Fibroblast of upper back skin (primary cell): ENCODE data around the gene GTPBP1.

Experiments
- DNase-seq: peaks from one replicate; pipeline ENCODE4 v3.0.0-alpha.2; 2013

GTPBP1 gene

DNA sequence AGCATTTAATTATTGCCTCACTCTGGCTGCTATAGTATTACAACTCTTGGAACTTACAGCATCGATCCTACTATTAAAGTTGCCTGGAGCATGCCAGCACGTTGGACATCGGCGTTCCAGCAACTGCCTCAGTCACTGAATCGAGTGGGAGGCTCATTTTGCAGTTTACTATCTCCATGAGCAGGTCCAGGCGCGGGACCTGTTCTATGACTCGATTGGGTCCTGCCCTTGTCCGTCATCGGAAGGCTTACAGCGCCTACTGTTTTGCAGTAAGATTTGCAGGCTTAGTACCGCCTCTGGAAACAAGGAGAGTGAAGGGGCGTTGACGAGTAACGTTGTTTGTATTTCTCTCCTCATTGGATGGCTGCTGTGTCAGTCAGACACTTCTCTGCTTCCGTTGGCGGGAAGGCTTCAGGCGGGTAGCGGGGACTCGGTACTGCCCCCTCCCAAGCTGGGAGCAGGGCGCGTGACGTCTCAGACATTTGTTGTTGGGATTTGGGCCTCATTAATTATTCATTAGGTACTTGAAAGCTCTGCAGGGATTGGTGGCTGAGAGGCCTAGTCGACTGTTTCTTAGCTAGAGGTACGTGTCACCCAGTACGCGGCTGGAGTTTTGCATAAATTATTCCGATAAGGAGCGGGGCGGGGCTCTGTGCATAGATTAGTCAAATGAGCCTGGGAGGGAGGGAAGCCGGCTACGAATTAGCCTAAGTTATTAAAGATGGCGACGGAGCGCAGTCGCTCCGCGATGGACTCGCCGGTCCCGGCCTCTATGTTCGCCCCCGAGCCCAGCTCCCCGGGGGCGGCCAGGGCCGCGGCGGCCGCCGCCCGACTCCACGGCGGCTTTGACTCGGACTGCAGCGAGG lies at the start of gene GTPBP1:
Gene GTPBP1 (plus strand): TSS at position 710 of the 866 bp plus-strand sequence. CDS start 12 bp downstream, at position 722.
- peak; percentile 100 for DNase-seq

DNA sequence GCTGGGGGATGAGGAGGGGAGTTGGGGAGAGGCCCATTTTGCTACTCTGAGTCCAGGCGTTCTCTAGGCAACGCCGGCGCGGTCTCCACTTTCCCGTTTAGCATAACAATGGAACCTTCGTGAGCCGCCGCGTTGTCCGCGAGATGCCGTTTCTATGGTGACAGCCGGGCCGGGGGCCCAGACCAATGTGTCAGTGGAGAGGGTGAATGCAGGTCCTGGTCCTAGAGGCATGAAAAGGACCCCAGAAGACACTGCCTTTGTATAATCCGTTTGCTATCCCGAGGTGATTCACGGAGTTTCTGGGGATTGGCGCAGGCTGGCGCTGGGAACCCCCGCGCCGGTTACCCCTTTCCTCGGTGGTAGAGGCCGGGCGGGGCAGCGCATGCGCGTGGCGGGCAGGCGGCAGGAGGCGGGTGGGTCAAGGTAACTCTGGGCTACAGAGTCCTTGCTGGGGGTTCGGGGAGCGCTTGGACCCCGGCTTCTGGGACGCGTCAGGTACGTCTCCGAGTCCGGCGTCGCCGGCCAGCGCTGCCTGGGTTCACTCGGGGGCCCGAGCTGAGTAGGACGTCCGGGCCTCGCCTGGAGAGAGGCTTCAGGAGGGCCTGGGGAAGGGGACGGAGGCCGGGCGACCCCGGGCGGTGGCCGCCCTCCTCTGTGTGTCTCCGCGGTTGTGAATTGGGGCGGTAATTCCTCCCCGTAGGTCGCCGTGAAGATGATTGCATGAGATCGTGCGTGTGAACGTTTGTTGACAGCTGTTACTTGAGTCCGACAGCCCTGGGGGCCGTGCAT lies 49.3 kb upstream of the GTPBP1 start, which contains the start of the genes CBY1 and FAM227A:
Gene CBY1 (plus strand): TSS at position 383 of the 789 bp plus-strand sequence. CDS start 11,417 bp downstream, outside the sequence.
Gene FAM227A (minus strand): TSS at position 137 of the 789 bp plus-strand sequence. CDS start 6,224 bp downstream, outside the sequence.
- peak; percentile 81 for DNase-seq

DNA sequence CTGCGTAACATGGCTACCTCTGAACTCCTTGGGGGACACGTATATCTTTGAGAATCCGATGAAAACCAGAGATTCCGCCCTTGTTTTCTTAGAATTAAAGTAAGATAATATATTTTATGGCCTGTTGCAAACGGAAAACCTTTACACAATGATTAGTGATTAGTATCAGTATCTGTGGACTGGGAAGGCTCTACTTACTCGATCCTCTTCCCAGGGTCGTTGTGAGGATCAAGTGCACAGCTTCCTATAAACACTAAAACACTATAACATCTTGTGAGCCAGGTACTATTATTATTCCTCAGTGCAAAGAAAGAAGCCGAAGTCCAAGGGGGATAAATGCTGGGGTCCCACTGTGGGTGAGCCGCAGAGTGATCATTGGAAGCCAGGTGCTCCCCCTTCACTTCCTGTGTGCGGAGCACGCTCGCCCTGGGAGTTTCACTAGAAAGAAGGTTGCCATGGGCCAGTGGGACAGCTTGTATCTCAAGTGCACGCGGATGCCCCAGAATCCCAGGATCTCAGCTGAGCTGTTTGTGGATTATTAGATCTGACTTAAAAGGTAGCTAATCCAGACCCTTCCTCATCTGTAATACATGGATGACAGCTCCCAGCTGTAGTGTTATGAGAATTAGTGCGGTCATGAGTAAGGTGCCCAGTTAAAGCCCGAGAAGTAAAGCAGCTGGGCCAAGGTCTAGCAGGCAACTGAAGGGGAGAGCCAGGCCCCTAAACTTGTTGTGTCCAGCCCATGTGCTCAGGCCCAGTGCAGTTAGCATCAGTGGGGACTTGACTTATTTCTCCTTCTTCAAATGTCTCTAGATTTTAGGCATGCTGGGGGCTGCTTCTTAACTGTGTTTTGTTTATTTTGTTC lies 48.5 kb upstream of the GTPBP1 start:
- peak; percentile 5 for DNase-seq

DNA sequence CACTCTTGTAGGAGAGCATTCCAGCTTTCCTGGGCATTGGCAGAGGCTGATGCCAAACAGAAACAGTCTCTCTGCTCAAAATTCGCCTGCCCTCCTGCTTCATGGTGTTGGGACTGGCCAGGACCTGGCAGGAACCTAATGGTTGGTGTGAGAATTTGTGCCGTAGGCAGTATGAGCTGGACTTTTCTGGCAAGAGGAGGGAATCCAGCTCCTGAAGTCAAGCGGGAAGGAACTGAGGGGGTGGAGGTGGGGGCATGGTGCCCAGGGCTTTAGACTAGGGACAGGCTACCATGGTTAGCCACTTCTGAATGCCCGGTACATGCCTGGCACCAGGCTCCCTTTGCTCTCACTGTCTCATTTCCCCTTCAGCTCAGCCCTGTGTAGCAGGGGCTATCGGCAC lies 30.9 kb upstream of the GTPBP1 start:
- no peak for DNase-seq

DNA sequence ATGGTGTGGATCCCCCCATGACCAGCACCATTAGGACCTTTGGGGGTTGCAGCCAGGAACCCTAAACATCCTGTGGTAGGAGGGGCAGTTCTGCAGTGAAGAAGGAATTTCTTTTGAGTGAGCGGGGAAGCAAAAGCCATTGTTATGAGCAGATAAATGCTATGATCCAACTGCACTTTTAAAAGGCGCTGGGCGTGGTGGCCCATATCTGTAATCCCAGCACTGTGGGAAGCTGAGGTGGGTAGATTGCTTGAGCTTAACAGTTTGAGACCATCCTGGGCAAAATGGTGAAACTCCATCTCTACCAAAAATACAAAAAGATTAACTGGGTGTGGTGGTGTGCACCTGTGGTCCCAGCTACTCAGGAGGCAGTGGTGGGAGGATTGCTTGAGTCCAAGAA lies 29.9 kb upstream of the GTPBP1 start:
- no peak for DNase-seq

DNA sequence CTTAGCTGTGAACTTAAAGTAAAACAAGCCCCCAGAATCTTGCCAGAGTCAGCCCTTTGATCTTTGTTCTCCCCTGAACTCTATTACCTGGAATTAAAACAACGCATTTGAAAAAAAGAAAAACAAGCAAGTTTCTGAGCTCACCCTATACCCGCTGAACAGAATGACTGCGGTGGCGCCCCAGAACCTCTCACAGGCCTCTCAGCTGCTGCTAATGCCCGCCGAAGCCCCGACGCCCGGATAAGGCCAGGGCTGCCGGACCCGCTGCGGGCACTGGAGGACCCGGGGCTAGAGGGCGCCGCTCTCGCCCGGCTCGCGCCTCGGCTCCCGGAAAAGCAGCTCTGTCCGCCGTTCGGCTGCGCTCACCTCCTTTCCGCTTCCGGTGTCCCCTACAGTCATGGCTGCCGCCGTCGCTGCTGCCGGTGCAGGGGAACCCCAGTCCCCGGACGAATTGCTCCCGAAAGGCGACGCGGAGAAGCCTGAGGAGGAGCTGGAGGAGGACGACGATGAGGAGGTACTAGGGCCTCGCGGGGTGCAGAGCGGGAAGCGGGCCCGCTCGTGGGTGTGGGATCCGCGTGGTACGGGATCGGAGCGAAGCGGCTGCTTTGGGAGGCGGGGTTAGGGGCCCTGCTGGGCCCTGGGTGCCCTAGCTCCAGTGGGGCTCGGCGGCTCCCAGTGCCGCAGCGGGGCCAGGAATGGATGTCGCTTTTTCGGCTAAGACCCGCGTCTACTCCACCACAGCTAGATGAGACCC lies 24.0 kb upstream of the GTPBP1 start, which contains the start of gene TOMM22:
Gene TOMM22 (plus strand): TSS at position 376 of the 754 bp plus-strand sequence. CDS start 22 bp downstream, at position 398.
- peak; percentile 82 for DNase-seq

DNA sequence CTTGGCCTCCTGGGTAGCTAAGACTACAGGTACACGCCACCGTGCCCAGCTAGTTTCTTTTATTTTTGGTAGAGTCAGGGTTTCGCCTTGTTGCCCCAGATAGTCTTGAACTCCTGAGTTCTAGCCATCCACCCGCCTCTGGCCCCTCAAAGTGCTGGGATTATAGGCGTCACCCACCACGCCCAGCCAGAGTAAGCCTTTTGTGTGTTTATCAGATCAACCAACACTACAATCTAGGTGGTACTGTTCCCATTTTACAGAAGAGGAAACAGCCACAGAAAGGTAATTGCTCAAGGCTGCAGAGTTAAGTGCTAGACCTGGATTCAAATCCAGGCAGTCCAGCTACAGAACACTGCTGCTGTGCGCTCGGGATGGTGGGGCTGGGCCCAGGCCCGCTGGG lies 20.8 kb upstream of the GTPBP1 start:
- no peak for DNase-seq

DNA sequence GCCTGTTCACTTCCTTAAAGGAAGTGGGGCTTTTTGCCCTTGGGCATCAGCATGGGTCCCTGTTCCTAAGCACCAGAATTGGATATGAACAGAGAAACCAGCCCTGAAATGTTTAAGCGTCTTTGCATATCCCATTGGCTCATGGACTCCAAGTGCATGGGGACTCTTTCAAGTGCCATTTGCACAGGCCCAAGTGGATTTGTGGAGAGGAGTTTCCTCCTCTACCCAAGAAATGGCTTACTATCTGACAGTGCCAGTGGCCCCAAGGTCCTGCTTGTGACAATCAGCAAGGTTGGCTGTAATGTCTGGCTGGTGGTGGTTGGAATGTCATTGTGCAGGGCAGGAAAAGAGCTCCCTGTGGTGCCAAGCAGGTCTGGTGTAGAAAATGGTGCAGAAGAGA lies 20.0 kb upstream of the GTPBP1 start:
- DNase-seq: no peak

DNA sequence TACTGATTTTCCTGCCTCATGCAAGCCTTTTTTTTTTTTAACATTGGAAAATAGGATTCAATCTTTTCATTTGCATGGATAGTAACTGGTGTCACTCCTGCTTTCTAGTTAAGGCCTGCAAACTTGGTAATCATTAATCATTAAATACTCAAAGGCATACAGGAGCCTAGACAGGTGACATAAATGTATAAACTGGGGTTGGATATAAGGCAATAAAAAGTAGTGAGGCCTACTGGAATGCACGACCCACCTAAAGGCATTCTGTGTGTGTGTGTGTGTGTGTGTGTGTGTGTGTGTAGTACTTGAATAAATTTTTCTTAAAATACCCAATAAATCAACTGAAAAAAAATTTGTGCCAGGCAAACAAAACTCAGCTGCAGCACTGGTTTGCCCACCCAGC lies 16.1 kb upstream of the GTPBP1 start:
- DNase-seq: no peak

DNA sequence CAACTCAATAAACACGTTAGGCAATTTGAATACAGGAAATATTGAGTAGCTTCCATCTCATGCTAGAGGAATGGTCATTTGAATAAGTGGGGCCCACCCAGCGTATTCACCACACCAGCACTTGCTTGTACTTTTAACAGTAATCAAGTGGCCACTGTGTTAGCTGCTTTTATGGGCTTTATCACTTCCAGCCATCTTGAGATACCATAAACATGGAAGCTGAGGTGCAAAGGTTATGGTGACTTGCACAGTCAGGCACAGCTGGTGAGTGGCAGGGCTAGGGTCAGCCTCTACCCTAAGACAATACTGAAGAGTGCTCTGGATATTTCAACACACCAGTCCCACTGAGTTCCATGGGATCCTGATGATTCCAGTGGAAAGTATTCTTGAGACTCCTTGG lies 11.7 kb upstream of the GTPBP1 start:
- DNase-seq: no peak

DNA sequence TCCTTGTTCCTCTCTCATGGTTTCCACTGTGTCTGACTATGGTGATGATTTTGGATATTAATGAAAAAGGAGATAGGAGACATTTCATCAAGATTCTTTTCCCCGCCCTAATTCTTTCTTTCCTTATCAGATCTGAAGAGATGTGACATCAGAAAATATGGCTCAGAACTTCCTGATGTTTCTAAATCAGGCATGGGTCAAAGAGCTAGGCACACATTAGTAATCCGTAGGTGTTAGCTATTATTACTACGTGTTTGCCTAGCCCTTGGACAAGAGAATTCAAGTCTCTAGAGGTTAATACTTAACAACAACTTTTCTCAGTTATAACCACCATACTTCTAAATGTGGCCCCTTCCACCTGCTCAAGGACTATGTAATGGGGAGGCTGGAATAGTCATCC lies 10.8 kb upstream of the GTPBP1 start:
- no peak for DNase-seq

DNA sequence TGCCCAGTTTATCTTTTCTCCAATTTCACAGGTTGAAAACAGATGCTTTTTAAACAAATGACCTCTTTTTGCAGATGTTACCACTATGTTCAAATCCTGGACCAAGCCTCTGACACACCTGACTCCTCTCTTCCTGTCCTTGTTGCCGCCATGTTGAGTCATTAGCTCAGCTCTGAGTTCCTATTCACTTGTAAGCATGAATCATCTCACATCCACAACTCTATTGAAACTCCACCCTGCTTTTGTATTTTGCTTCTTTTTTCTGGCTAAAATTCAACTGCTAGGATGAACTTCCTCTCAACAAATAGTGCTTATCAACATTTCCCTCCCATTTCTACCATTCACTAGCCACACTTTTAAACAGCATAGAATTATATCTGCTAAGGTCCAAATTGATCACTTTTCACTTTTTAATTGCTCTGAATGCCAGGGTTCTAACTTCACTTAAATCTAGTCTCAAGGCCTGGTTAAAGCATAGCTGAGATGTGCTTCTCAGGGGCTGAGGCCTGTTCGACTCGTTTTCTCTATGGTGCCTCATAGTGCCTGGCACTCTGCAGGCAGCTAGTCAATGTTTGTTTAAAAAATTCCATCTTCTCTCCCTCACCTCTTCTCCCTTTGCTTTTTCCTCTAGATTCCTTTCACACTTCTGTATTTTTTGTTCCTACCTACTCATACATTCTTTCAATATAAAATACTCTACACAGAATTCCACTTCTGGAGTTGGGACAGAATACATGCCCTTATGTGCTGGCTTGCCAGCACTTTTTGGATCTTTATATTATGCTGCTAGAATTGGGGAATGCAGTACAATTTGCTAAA lies 8.9 kb upstream of the GTPBP1 start:
- peak; percentile 74 for DNase-seq

DNA sequence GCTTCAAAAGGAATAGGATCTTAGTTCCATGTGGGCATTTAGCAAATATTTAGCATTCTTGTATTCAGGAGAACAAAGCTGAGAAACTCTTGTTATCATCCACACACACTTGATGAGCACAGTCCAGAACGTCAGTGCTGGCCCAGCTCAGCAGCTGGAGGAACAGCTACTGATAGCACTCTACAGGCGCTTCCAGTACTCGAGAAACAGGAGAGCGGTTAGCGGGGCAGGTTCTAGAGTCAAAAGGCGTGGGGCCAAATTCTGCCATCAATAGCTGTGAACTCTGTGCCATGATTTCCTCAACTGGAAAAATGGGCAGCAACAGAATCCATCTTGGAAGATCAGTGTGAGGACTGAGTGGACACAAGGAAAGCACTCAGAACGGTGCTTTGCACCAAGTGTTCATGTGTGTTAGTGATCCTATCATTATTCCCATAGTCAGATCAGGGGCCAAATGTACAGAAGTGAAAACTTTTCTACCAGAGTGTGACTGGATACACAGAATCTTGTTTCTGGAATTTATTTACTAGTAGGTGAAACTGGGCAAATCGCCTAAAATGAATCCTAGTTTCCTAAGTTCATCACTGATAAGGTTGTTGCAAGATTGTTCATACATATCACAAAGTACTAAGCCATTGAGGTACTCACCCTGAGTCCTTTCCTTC lies 8.2 kb upstream of the GTPBP1 start:
- peak; percentile 10 for DNase-seq

DNA sequence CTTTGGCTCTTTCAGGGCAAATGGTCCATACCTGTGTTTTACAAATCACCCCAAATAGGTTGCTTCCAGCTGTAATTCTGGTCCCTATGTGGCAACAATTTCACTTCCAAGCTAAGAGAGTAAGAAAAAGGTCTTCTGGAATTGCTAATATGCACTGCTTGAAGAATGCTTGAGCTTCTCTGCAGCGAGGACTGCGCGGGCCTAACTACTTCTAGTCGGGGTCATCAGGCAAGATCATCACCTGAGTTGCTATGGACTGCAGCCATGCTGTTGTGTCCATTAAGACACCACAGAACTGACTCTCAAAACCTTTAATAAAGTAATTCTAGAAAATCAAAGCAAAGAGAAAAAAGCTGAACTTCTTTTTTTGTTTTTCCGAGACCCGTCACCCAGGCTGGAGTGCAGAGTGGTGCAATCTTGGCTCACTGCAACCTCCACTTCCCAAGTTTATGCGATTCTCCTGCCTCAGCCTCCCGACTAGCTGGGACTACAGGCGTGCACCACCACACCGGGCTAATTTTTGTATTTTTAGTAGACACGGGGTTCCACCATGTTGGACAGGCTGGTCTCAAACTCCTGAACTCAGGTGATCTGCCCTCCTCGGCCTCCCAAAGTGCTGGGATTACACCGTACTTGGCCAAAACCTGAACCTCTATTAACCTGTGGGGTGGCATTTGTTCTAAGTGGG lies 7.2 kb upstream of the GTPBP1 start:
- DNase-seq: no peak

DNA sequence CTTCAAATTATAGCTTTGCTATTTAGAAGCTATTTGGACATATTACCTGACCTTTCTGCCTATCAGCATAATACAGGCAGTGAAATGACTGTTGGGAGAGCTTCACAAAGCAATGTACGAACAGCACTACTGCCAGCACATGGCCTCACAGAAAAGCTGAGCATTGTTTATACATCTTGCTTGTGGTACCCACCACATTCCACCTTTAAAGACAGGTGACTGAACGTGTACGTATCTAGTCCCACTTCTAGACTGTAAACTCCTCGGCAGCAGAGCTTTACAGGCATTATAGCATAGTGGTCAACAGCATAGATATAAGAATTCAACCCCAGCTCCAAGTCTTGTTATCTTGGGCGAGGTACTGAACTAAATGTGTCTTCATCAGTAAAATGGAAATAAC lies 6.6 kb upstream of the GTPBP1 start:
- DNase-seq: no peak

DNA sequence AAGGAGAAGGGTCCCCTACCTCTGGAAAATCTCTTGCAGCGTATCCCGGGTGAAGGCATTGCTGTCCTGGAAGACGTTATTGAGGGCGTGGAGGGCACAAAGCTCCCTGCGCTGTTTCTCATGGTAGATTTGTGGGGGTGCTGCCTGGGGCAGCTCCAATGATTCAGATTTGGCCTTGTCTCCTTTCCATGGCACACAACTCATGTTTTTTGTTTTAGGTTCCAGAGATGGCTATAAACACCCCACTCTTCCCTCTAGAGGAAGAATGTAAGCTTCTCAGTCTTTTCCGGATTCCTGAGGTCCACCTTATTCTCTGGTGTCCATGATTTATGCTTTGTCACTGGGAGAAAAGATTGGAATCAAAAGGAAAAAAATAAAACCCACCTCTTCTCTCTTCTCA lies 6.0 kb upstream of the GTPBP1 start:
- DNase-seq: peak; percentile 57

DNA sequence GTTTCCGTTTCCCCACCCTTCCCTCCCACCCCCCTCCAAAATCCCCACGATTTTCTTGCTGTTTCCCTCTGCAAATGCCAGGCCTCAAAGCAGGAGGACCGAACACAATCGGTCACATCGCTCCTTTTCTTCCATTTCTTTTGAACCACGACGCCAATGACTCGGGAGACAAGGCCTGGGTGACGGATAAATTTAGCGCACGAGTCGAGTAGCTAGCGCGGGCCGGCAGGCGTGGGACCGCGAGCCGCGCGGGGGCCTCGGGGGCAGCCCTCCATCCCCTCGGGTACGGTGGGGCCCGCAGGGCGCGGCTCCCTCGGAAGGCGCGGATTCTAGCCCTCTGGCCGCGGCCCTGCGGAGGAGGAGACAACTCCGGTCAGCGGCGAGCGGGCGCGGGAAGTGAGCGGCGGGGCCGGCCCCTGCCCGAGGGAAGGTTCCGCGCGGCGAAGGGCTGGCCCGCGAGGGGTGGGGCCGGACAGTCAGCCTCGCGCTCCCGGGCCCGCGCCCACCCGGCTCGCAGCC lies 5.4 kb upstream of the GTPBP1 start:
- no peak for DNase-seq

DNA sequence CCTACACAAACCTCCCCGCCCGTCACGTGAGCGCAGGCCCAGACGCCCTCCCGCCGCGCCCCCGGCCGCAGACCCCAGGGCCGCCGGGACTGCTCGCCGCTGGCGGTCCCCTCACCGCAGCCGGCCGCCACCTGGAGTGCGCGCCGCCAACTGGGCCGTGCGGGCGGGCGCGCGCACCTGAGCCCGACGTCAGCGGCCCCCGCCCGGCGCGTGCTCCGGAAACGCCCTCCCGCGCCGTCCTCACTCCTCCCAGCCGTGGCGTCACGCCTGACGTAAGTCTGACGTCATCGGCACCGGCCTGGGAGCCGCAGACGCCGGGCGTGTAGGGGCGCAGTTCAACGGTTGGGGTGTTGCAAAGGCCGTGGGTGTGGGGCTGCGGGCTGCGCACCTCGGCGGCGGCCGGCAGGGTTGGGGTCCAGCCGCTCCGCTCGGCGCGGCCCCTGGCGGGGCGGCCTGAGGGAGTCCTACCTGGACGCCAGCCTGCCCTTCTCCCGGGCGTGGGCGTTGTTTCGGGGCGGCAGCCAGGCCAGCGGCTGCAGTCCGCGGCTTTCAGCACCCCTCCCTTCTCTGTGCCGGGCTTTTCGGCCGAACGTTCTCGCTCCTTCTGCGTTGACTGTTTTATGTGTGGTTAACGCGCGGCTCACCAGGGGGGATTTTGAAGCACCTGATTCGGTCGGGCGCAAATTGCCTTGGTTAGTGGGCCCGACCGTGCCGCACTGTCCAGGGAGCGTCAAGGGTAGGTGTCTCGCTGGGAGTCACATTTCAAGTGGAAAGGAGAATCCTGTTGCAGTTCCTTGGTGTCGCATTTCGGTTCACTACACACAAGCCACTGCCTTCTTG lies 4.7 kb upstream of the GTPBP1 start, which contains the start of gene JOSD1:
Gene JOSD1 (minus strand): TSS at position 155 of the 840 bp plus-strand sequence. CDS start 956 bp downstream, outside the sequence.
- DNase-seq: peak; percentile 90
